HCT116 (cell line): Measurements from ENCODE around the gene ARL15. TPM values are rescaled to one million over a fixed set of nuclear protein-coding genes. Genes with fewer than 3 reads are reported as not detected.

Experiments used
- ATAC-seq: fragments of 200-7000 bp; cut with Tn5 transposase; 2 replicates; pipeline ENCODE4 v1.9.1; 2020; ENCODE audit warnings: mild to moderate bottlenecking, moderate library complexity
- BruUV-seq: library from RNA; stranded (reverse); fragments of 400-500 nt; replicated peaks from 2 replicates; lab custom pipeline; 2021; lab: Mats Ljungman, UMichigan
- CTCF ChIA-PET: fragments of 300-600 bp; sonication (Branson Sonifier 250); formaldehyde crosslinking; loops from one replicate; lab custom pipeline; 2021; ENCODE audit warnings: antibody characterized with exemption; lab: Charles Lee
- POLR2A ChIA-PET: fragments of 300-600, 350-600 bp; sonication (Branson Sonifier 250); formaldehyde crosslinking; loops from one replicate; lab custom pipeline; 2021; ENCODE audit warnings: antibody characterized with exemption; lab: Charles Lee
- RAD21 ChIA-PET, 2 experiments: fragments of 300-600 bp; sonication (Branson Sonifier 250); formaldehyde crosslinking; loops; one replicate each; lab custom pipeline; 2023; ENCODE audit warnings: low total read pairs in 2 of 2; ENCODE audit not compliant: uncharacterized antibody in 2 of 2, unreplicated experiment in 2 of 2, low non-redundant PET in 1 of 2; lab: Charles Lee
- DNase-seq: peaks from one replicate; pipeline ENCODE4 v3.0.0-alpha.2; 2010; ENCODE audit warnings: low read depth, low spot score
- H2AFZ ChIP-seq: fragments of 200-600 bp; shearing (Covaris generic), sonication (generic); 2 replicates; pipeline ENCODE4 v1.6.1; 2017; ENCODE audit warnings: low read depth, mixed run types, mixed read lengths, antibody characterized with exemption, low read length; ENCODE audit not compliant: poor library complexity, severe bottlenecking
- H3K27ac ChIP-seq: 2 replicates; pipeline ENCODE4 v1.5.1; 2012; ENCODE audit warnings: low read depth, low read length
- H3K27me3 ChIP-seq: fragments of 200-600 bp; sonication (generic); 2 replicates; pipeline ENCODE4 v1.6.1; 2016; ENCODE audit warnings: mixed run types, low read length, mixed read lengths; ENCODE audit not compliant: insufficient read depth
- H3K36me3 ChIP-seq, 2 experiments: fragments of 200-500 bp in 1 of 2; fragments of 200-600 bp in 1 of 2; sonication (Bioruptor generic) in 1 of 2; sonication (generic) in 1 of 2; 2 replicates each; pipeline versions ENCODE4 v1.5.1 to v1.6.1; 2014 to 2016; ENCODE audit warnings: low read length in 2 of 2, inconsistent platforms in 1 of 2, mixed read lengths in 1 of 2, mixed run types in 1 of 2; ENCODE audit not compliant: insufficient read depth in 2 of 2, control insufficient read depth in 1 of 2
- H3K4me1 ChIP-seq, 2 experiments: fragments of 200-600 bp in 1 of 2; sonication (generic) in 1 of 2; 2 replicates each; pipeline versions ENCODE4 v1.5.1 to v1.6.1; 2012 to 2017; ENCODE audit warnings: low read length in 2 of 2, inconsistent platforms in 1 of 2, mild to moderate bottlenecking in 1 of 2, mixed read lengths in 1 of 2, mixed run types in 1 of 2, moderate library complexity in 1 of 2; ENCODE audit not compliant: insufficient read depth in 2 of 2, control insufficient read depth in 1 of 2
- H3K4me2 ChIP-seq: fragments of 200-600 bp; sonication (generic); 2 replicates; pipeline ENCODE4 v1.6.1; 2017; ENCODE audit warnings: mixed run types, low read length, mixed read lengths
- H3K4me3 ChIP-seq, 2 experiments: fragments of 200-600 bp in 1 of 2; sonication (generic) in 1 of 2; replicated peaks in 1 of 2; 2 replicates each; pipeline ENCODE4 v1.5.1; 2011 to 2016; ENCODE audit warnings: low read length in 2 of 2, control low read depth in 1 of 2, low read depth in 1 of 2, mild to moderate bottlenecking in 1 of 2, mixed read lengths in 1 of 2, mixed run types in 1 of 2
- H3K79me2 ChIP-seq: fragments of 200-600 bp; sonication (generic); 2 replicates; pipeline ENCODE4 v1.6.1; 2017; ENCODE audit warnings: mild to moderate bottlenecking, mixed run types, low read length, moderate library complexity, mixed read lengths; ENCODE audit not compliant: insufficient read depth
- H3K9ac ChIP-seq: fragments of 200-600 bp; sonication (generic); 2 replicates; pipeline ENCODE4 v1.6.1; 2016; ENCODE audit warnings: low read length, mixed read lengths
- H3K9me2 ChIP-seq: fragments of 200-600 bp; sonication (generic), shearing (Covaris generic); 2 replicates; pipeline ENCODE4 v1.6.1; 2017; ENCODE audit warnings: mixed run types, mild to moderate bottlenecking, moderate library complexity; ENCODE audit not compliant: insufficient read depth
- H3K9me3 ChIP-seq, 2 experiments: fragments of 200-500 bp in 1 of 2; fragments of 200-600 bp in 1 of 2; sonication (Bioruptor generic) in 1 of 2; sonication (generic) in 1 of 2; 2 replicates each; pipeline ENCODE4 v1.6.1; 2014 to 2017; ENCODE audit warnings: low read length in 2 of 2, mixed read lengths in 2 of 2, inconsistent platforms in 1 of 2, low read depth in 1 of 2, mild to moderate bottlenecking in 1 of 2, mixed run types in 1 of 2, moderate library complexity in 1 of 2; ENCODE audit not compliant: control insufficient read depth in 1 of 2, insufficient read depth in 1 of 2
- H4K20me1 ChIP-seq: fragments of 200-600 bp; sonication (generic), shearing (Covaris generic); 2 replicates; pipeline ENCODE4 v1.6.1; 2017; ENCODE audit warnings: mixed run types, mild to moderate bottlenecking, moderate library complexity; ENCODE audit not compliant: insufficient read depth
- ATF3 ChIP-seq: IDR thresholded peaks from 2 replicates; pipeline ENCODE4 v1.6.1; 2012
- CBX3 ChIP-seq: IDR thresholded peaks from 2 replicates; pipeline ENCODE4 v1.6.1; 2012; ENCODE audit warnings: low read depth
- CEBPB ChIP-seq: IDR thresholded peaks from 2 replicates; pipeline ENCODE4 v1.6.1; 2012; ENCODE audit warnings: low read depth
- CTCF ChIP-seq, 3 experiments: fragments of 200-600 bp in 1 of 3; sonication (generic) in 1 of 3; IDR thresholded peaks in 2 of 3; conservative IDR thresholded peaks in 1 of 3; 2 replicates each; pipeline ENCODE4 v1.5.1; 2012 to 2017; ENCODE audit warnings: low read depth in 2 of 3, low read length in 2 of 3, antibody characterized with exemption in 1 of 3, borderline replicate concordance in 1 of 3, control low read depth in 1 of 3, mild to moderate bottlenecking in 1 of 3, mixed read lengths in 1 of 3, mixed run types in 1 of 3, moderate library complexity in 1 of 3; ENCODE audit not compliant: insufficient read depth in 1 of 3
- EGR1 ChIP-seq: IDR thresholded peaks from 2 replicates; pipeline ENCODE4 v1.6.1; 2012; ENCODE audit warnings: low read depth
- EZH2 ChIP-seq: fragments of 200-600 bp; sonication (generic); IDR thresholded peaks from 2 replicates; pipeline ENCODE4 v1.6.1; 2017; ENCODE audit warnings: antibody characterized with exemption, mixed run types
- FOSL1 ChIP-seq: IDR thresholded peaks from 2 replicates; pipeline ENCODE4 v1.6.1; 2012; ENCODE audit warnings: low read depth
- JUND ChIP-seq: IDR thresholded peaks from 2 replicates; pipeline ENCODE4 v1.6.1; 2012
- MAX ChIP-seq: IDR thresholded peaks from 2 replicates; pipeline ENCODE4 v1.6.1; 2012
- POLR2A ChIP-seq: IDR thresholded peaks from 2 replicates; pipeline ENCODE4 v1.7.0; 2011; ENCODE audit warnings: borderline replicate concordance; ENCODE audit not compliant: insufficient read depth, insufficient read length; ENCODE audit errors: extremely low read depth
- POLR2AphosphoS5 ChIP-seq: IDR thresholded peaks from 2 replicates; pipeline ENCODE4 v1.6.1; 2011; ENCODE audit warnings: mild to moderate bottlenecking, low read depth, low read length, moderate library complexity
- RAD21 ChIP-seq: IDR thresholded peaks from 2 replicates; pipeline ENCODE4 v1.6.1; 2012; ENCODE audit warnings: low read depth, mild to moderate bottlenecking
- SIN3A ChIP-seq: IDR thresholded peaks from 2 replicates; pipeline ENCODE4 v1.6.1; 2012; ENCODE audit warnings: low read depth
- SP1 ChIP-seq: IDR thresholded peaks from 2 replicates; pipeline ENCODE4 v1.6.1; 2012; ENCODE audit warnings: low read depth
- SRF ChIP-seq: IDR thresholded peaks from 2 replicates; pipeline ENCODE4 v1.6.1; 2012; ENCODE audit warnings: low read depth
- ZBTB33 ChIP-seq: IDR thresholded peaks from 2 replicates; pipeline ENCODE4 v1.6.1; 2011; ENCODE audit warnings: mild to moderate bottlenecking, low read length, moderate library complexity; ENCODE audit not compliant: insufficient replicate concordance; ENCODE audit errors: extremely low read depth
- ZFX ChIP-seq: fragments of 450-650 bp; IDR thresholded peaks from 2 replicates; pipeline ENCODE4 v1.6.1; 2017
- intact Hi-C: fragments of 100-400 bp; cut with micrococcal nuclease; formaldehyde crosslinking; loops from 2 replicates; pipeline ENCODE4 v1.10.0; 2022
- total RNA-seq: library from RNA; stranded (reverse); gene quantifications from one replicate; pipeline ENCODE4 v1.2.1, GENCODE V29; 2021; ENCODE audit not compliant: unreplicated experiment

Gene ARL15
- total RNA-seq, 1 experiment from 2014 or later: 15.0 TPM

- TF ChIP-seq EGR1: no peak
- TF ChIP-seq CEBPB: no peak
- TF ChIP-seq ZFX: no peak
- no peak for TF ChIP-seq POLR2AphosphoS5
- no peak for TF ChIP-seq FOSL1
- no peak for TF ChIP-seq SP1
- TF ChIP-seq CTCF (IDR thresholded peaks at IDR 0.05 in 2 of 3, conservative IDR thresholded peaks at IDR 0.05 in 1 of 3; ENCODE audit: borderline replicate concordance in 1 of 3, insufficient read depth in 1 of 3, low read depth in 2 of 3, low read length in 2 of 3): no peak
- TF ChIP-seq ZBTB33: no peak
- TF ChIP-seq MAX: no peak
- TF ChIP-seq SRF: no peak
- no peak for TF ChIP-seq SIN3A
- TF ChIP-seq ATF3: no peak
- TF ChIP-seq EZH2: no peak
- TF ChIP-seq POLR2A: no peak
- no peak for TF ChIP-seq RAD21
- no peak for TF ChIP-seq JUND
- no peak for TF ChIP-seq CBX3
- TF ChIP-seq, all 23 proteins: peak for 0
- BruUV-seq: no TSS peak
- H3K4me2 ChIP-seq: no peak overlapping the region
- H3K27me3 ChIP-seq: no peaks in the 10 kb centered on the region
- ChIA-PET POLR2A (no interaction called here), CTCF (interaction anchor here (1.4 kb wide), 1 partner anchor 669 kb away, joined by 3 read pairs; no protein-coding TSS in a partner anchor), RAD21 (no interaction called here)
- H3K79me2 ChIP-seq: no peaks in the 10 kb centered on the region
- no peak for DNase-seq
- intact Hi-C loops: loop anchor here (10.0 kb wide), 1 partner anchor 591 kb away; no protein-coding TSS in a partner anchor
- H3K36me3 ChIP-seq: no peaks in the 10 kb centered on the region
- H3K9me2 ChIP-seq: no peaks in the 10 kb centered on the region
- no peak for ATAC-seq
- no peaks in the 10 kb centered on the region for H3K9me3 ChIP-seq
- H3K9ac ChIP-seq: no peak overlapping the region
- H3K4me1 ChIP-seq: no peaks in the 10 kb centered on the region
- H4K20me1 ChIP-seq: no peaks in the 10 kb centered on the region
- no peak overlapping the region for H3K27ac ChIP-seq
- no peak overlapping the region for H2AFZ ChIP-seq
- H3K4me3 ChIP-seq: no peak overlapping the region
Observed at GRCh38 chr5:54226215-54226614, 84.2 kb downstream of the ARL15 start.
